Measurements from ENCODE around the gene ENAH.

ENAH gene

DNA sequence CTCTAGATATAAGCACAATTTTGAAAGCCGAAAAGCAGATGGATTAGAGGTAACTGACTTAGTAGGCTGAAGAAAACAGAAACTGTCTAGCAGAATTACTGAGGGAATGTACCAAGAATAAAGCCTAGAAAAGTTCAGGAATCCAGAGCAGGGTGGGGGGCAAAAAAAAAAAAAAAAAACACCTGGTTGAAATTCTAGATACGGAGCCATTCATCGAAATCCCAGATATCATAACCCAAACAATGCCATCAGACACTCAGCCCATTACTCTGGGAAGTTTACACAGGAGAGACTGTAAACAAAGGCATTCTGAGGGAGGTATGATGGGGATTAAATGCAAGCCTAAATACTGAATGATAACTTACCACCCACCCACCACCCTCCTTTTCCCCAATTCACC, 45.6 kb downstream of the ENAH start:
- H2AFZ ChIP-seq (ENCODE audit: low read depth, low read length): no peak overlapping the region
- 0 out of 2 replicates have a peak, but pooled peaks cover 3% of the 10 kb centered on the region for H3K4me1 ChIP-seq (ENCODE audit: low read length)
- TF ChIP-seq EZH2phosphoT487 (IDR thresholded peaks at IDR 0.05; ENCODE audit: low read depth): no peak
- TF ChIP-seq, protein P1, sequence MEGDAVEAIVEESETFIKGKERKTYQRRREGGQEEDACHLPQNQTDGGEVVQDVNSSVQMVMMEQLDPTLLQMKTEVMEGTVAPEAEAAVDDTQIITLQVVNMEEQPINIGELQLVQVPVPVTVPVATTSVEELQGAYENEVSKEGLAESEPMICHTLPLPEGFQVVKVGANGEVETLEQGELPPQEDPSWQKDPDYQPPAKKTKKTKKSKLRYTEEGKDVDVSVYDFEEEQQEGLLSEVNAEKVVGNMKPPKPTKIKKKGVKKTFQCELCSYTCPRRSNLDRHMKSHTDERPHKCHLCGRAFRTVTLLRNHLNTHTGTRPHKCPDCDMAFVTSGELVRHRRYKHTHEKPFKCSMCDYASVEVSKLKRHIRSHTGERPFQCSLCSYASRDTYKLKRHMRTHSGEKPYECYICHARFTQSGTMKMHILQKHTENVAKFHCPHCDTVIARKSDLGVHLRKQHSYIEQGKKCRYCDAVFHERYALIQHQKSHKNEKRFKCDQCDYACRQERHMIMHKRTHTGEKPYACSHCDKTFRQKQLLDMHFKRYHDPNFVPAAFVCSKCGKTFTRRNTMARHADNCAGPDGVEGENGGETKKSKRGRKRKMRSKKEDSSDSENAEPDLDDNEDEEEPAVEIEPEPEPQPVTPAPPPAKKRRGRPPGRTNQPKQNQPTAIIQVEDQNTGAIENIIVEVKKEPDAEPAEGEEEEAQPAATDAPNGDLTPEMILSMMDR (IDR thresholded peaks at IDR 0.05; ENCODE audit: low read depth, low read length): no peak
- no peak overlapping the region for H3K4me3 ChIP-seq (ENCODE audit: low read length)
- H3K79me2 ChIP-seq (ENCODE audit: low read length): peaks cover 6% of the 10 kb centered on the region; the same call in 1 of the 2 replicates
- H3K27ac ChIP-seq (ENCODE audit: low read length): no peak overlapping the region
- H4K20me1 ChIP-seq (ENCODE audit: insufficient read depth, low read length): no peaks in the 10 kb centered on the region
- H3K9me3 ChIP-seq (ENCODE audit: insufficient read depth, low read length): no peaks in the 10 kb centered on the region
- no peak overlapping the region for H3K4me2 ChIP-seq (ENCODE audit: low read length)
- no peaks in the 10 kb centered on the region for H3K36me3 ChIP-seq (replicated peaks; ENCODE audit: low read depth, low read length)
- no peaks in the 10 kb centered on the region for H3K27me3 ChIP-seq (ENCODE audit: low read depth, low read length)
- H3K9ac ChIP-seq (ENCODE audit: low read length): no peak overlapping the region

DNA sequence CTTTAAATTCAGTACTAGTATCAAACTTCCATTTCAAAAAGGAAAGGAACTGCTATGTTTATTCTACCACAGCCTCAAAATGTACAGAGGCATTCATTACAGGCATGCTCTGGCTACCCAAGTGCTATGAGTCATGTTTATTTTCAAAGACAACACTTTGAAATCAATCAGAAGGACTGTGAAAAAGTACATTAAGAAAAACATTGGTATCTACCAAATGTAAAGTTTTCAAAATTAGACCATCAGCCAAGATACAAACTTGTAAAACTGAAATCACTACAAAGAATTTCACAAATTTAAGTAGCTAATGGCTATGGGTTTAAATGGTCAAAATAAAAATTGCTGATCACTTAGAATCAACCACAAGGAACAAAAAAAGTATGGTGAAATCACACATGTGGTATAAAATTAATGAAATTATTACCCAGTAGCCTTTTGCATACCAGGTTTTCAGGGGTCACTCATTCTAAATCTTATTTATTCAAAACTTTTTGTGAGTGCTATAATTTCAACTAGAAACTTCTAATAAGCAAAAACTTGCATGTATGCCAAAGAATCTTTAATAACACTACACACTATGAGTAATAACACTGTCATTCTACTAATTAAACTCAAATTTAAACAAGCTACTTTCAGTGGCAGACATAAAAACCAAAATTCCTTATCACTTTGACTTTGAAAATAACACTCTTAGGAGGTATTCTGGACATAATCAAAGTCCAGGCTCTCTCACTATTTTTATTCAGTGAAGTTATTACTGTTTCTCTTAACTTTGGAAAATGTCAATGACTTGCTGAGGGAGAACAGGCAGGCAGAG, 49.2 kb downstream of the ENAH start:
- no peak overlapping the region for H3K4me2 ChIP-seq (ENCODE audit: low read length)
- no peak overlapping the region for H3K9ac ChIP-seq (ENCODE audit: low read length)
- H3K4me3 ChIP-seq (ENCODE audit: low read length): no peak overlapping the region
- no peaks in the 10 kb centered on the region for H3K9me3 ChIP-seq (ENCODE audit: insufficient read depth, low read length)
- TF ChIP-seq EZH2phosphoT487 (IDR thresholded peaks at IDR 0.05; ENCODE audit: low read depth): no peak
- TF ChIP-seq, protein P1 (IDR thresholded peaks at IDR 0.05; ENCODE audit: low read depth, low read length): no peak
- no peaks in the 10 kb centered on the region for H3K27me3 ChIP-seq (ENCODE audit: low read depth, low read length)
- no peak overlapping the region for H3K27ac ChIP-seq (ENCODE audit: low read length)
- no peak overlapping the region for H2AFZ ChIP-seq (ENCODE audit: low read depth, low read length)
- H3K4me1 ChIP-seq (ENCODE audit: low read length): no peaks in the 10 kb centered on the region
- no peaks in the 10 kb centered on the region for H4K20me1 ChIP-seq (ENCODE audit: insufficient read depth, low read length)
- no peaks in the 10 kb centered on the region for H3K36me3 ChIP-seq (replicated peaks; ENCODE audit: low read depth, low read length)
- peaks cover 6% of the 10 kb centered on the region; the same call in 1 of the 2 replicates for H3K79me2 ChIP-seq (ENCODE audit: low read length)

DNA sequence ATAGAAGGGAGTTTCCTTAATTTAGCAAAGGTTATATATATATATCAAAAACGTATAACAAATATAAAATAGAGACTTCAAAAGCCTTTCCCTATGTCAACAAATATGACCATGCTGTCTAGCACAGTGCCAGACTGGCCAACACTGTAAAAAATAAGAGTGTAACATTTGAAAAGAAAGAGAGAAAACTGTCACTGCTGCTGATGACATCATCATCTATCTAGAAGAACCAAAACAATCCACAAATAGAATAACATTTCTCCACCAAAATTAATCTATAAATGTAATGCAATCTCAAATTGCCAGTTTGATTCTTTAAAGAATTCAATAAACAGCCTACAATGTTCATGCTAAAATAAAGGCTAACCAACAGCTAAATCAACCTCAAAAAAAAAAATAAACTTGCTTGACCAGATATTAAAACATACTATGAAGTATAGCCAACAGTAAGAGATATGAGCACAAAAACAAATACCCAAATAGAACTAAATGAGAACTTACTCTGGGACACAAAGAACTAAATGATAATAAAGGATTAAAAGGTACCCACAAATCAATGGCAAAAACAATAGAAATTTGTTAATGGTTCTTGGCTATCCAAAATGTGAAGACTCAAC, 50.2 kb downstream of the ENAH start:
- Histone ChIP-seq H3K79me2 (ENCODE audit: low read length) (peaks cover 6% of the 10 kb centered on the region; the same call in 1 of the 2 replicates), H3K36me3 (replicated peaks; ENCODE audit: low read depth, low read length) (no peaks in the 10 kb centered on the region), H3K9me3 (ENCODE audit: insufficient read depth, low read length) (no peaks in the 10 kb centered on the region), H3K27me3 (ENCODE audit: low read depth, low read length) (no peaks in the 10 kb centered on the region), H3K4me3 (ENCODE audit: low read length) (no peak overlapping the region), H3K9ac (ENCODE audit: low read length) (no peak overlapping the region), H3K4me2 (ENCODE audit: low read length) (no peak overlapping the region), H3K4me1 (ENCODE audit: low read length) (no peaks in the 10 kb centered on the region), H2AFZ (ENCODE audit: low read depth, low read length) (no peak overlapping the region), H3K27ac (ENCODE audit: low read length) (no peak overlapping the region), H4K20me1 (ENCODE audit: insufficient read depth, low read length) (no peaks in the 10 kb centered on the region)
- TF ChIP-seq EZH2phosphoT487 (IDR thresholded peaks at IDR 0.05; ENCODE audit: low read depth): no peak
- TF ChIP-seq, protein P1 (IDR thresholded peaks at IDR 0.05; ENCODE audit: low read depth, low read length): no peak

DNA sequence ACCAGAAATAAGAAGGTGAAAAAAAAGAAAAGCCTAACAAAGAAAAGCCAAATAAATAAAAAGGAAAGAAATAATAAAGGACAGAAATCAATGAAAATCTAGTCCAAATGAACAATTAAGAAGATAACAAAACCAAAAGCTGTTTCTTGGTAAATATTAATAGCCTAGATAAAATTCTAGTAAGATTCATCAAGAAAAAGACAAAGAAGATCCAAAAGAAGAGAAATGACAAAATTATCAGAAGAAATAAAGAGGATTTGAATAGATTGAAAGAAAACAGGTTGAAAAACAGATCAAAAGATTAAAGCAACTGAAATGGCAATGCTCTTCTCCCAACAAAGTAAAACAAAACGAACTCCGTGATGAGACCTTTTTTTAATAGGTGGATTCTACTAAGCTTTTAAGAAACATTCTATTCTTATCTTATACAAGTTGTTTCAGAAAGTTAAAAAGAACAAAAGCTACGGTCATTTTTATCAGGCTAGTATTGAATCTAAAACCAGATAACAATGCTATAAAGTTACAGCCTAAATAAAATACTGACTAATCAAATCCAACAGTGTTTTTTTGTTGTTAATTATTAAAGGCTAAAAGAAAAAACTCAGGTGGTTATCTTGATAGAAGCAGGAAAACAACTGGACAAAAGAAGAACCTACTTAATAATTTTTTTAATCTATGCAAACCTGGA, 50.9 kb downstream of the ENAH start:
- no peak for TF ChIP-seq EZH2phosphoT487 (IDR thresholded peaks at IDR 0.05; ENCODE audit: low read depth)
- TF ChIP-seq, protein P1 (IDR thresholded peaks at IDR 0.05; ENCODE audit: low read depth, low read length): no peak
- Histone ChIP-seq H3K27ac (ENCODE audit: low read length) (no peak overlapping the region), H3K9me3 (ENCODE audit: insufficient read depth, low read length) (no peaks in the 10 kb centered on the region)

More for the DNA sequence above, 50.9 kb downstream of the ENAH start:
- H3K36me3 ChIP-seq (replicated peaks; ENCODE audit: low read depth, low read length): no peaks in the 10 kb centered on the region
- H3K9ac ChIP-seq (ENCODE audit: low read length): no peak overlapping the region
- no peaks in the 10 kb centered on the region for H3K27me3 ChIP-seq (ENCODE audit: low read depth, low read length)
- no peak overlapping the region for H3K4me2 ChIP-seq (ENCODE audit: low read length)
- no peaks in the 10 kb centered on the region for H4K20me1 ChIP-seq (ENCODE audit: insufficient read depth, low read length)
- no peaks in the 10 kb centered on the region for H3K4me1 ChIP-seq (ENCODE audit: low read length)
- no peak overlapping the region for H3K4me3 ChIP-seq (ENCODE audit: low read length)
- no peaks in the 10 kb centered on the region for H3K79me2 ChIP-seq (ENCODE audit: low read length)
- no peak overlapping the region for H2AFZ ChIP-seq (ENCODE audit: low read depth, low read length)
